HG03175 (cell line): ENCODE data around the gene KLF4.
"Not testable (repeated sequence)": the region's sequence is repeated elsewhere in the genome, so short reads cannot be mapped to it uniquely, and the experiment has no call there.

ENCODE experiments used
- ATAC-seq: cut with Tn5 transposase; IDR thresholded peaks from one replicate; pipeline ENCODE4 v1.9.1; 2021; ENCODE audit warnings: mild to moderate bottlenecking, moderate library complexity; ENCODE audit not compliant: unreplicated experiment

The KLF4 gene

GRCh38 chr9:107489687-107490605 is at the start of gene KLF4:
Gene KLF4 (minus strand): TSS chr9:107489769. CDS start chr9:107489172, 597 bp downstream.
- peak; percentile 73 for ATAC-seq

GRCh38 chr9:107536462-107536861 is 46.9 kb upstream of the KLF4 start:
- ATAC-seq = no peak

GRCh38 chr9:107534510-107535078 is 45.0 kb upstream of the KLF4 start:
- no peak for ATAC-seq

GRCh38 chr9:107530679-107531078 is 41.1 kb upstream of the KLF4 start:
- no peak for ATAC-seq

DNA sequence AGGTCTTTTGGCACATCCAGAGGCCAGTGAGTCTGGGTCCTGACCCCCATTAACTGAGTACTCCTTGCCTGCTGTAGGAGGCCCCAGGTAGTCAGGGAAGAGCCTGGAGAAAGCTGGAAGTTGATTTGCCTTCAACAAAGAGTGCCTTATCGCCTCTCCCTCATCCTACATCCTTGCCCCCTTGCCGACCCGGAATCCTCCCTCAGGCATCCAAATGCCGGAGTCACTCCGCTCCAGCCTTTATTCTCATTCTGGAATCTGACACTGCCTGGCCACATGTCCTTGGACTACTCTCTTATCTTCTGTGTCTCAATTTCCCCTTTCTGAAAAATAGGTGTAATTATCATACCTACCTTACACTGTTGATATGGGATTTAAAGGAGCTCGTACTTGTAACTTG is 39.1 kb upstream of the KLF4 start:
- no peak for ATAC-seq

DNA sequence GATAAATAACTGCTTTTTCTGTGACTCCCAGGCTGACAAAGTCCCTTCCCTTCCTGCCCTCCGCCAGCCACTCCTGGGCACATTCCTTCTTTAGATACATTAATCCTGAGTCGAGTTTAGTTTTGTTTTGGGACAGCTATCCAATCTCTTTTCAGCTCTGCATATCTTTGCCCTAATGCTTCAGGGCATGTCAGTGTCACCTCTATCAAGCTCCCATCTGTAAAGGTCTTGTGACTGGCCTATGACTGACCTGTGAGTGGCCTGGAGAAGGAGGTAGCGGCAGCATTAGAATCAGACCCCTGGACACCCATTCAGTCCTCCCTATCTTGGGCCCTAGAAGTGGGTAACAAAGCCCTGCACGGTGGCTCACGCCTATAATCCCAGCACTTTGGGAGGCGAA is 34.0 kb upstream of the KLF4 start:
- ATAC-seq = no peak

DNA sequence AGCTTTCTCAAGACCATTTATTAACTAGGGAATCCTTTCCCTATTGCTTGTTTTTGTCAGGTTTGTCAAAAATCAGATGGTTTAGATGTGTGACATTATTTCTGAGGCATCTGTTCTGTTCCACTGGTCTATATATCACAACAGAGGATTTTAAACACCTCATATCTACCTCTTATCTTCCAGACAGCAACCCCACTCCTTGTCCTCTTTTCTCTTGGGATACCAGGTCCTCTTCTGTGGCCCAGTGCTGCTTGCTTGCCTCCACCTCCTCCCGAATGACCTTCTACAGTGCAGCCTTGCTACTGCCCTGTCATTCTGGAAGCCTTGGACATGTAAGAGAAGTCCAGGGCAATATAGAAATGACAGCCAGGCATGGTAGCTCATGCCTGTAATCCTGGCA is 30.6 kb upstream of the KLF4 start:
- ATAC-seq = no peak

DNA sequence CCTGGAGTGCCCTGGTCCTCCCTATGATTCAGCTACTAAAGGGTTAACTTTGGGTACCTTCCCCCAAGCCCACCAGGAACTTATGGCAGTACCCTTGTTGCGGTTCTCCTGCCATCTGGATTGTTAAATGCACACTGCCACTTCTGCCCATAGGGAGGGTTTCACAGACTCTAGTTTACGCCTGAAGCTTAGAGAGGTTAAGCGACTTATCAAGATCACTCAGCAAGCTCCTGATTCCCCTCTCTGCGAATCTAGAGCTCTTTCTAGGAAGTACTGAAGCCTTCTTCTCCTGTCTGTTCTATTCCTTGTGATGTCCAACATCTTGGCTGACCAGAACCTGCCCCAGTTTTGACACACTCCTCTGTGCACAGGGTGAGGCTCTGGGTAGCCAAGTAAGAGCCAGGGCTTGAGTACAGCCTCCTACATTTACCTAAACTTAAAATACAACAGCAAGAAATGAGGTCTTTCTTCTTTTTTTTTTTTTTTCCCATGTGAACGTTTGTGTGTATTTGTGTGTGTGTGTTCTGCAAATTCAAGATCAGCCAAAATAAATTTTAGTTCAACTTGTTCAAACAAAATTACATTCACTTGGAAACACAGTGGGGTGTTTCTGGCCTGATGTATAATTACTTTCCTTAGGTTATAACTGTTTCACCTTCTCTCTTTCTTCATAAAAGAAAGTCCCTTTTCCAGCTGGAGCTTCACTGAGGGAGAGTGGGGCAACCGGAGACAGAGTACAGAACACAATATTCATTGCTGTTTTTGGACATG is 28.7 kb upstream of the KLF4 start:
- no peak for ATAC-seq

DNA sequence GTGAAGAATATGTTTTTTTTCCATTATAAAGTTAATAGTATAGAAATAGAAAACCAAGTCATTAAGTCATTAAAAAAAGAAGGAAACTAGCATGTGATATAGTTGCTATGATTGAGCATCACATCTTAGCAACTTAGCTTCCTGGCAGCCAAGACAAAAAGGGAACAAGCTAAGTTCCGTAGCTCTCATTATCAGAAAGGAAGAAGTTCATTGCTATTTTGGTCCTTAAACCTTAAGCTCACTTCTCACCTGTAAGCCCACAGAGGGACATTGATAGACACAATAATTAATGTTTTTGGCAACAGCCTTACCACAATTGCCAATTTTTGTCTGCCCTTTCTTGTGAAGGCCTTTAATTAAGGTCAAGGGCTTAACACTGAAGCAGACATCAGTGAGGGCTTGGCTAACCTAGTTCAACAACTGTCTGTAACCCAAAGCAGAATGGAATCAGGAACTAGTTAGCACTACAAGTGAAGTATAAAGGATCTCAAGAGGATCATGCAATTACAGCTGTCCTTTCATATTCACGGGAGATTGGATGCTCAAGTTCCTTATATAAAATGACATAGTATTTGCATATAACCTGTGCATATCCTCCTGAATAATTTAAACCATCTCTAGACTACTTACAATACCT is 24.0 kb upstream of the KLF4 start:
- no peak for ATAC-seq

DNA sequence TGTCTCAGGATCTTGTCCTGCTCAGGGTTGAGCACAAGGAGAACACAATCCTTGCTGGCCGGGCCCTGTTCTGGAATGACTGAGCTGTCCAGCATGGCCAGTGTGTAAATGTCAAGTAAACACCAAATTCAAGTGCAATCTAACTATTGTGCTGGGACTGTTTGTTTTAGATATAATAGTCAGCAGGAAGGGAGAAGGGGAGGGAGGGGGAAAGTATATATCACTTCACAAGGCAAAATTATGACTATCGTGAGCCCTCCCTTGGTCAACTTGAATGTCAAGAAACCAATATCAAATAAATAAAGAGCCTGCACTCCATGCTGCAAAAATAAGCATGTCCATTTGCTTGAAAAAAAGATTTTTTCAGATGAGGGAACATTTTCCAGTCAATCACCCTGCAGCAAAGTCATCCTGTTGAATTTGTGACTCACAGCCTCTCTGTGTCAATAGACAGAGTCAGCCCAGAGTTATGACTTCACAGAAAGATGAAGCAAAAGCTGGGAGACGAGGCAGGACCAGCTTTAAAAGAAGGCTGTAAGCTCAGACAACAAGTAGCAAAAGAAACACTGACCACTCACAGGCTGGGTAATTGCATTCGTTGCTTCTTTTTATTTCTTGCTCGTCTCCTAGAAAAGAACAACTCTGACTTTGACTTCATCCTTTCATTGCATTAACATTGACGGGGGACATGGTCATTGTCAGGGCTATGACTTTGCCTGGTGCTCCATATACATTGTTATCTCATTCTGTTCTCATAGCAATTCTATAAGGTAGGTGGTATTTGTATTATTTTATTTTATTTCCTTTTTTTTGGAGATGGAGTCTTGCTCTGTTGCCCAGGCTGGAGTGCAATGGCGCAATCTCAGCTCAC is 15.3 kb upstream of the KLF4 start:
- no peak for ATAC-seq

GRCh38 chr9:107502464-107502863 is 12.9 kb upstream of the KLF4 start:
- no peak for ATAC-seq

DNA sequence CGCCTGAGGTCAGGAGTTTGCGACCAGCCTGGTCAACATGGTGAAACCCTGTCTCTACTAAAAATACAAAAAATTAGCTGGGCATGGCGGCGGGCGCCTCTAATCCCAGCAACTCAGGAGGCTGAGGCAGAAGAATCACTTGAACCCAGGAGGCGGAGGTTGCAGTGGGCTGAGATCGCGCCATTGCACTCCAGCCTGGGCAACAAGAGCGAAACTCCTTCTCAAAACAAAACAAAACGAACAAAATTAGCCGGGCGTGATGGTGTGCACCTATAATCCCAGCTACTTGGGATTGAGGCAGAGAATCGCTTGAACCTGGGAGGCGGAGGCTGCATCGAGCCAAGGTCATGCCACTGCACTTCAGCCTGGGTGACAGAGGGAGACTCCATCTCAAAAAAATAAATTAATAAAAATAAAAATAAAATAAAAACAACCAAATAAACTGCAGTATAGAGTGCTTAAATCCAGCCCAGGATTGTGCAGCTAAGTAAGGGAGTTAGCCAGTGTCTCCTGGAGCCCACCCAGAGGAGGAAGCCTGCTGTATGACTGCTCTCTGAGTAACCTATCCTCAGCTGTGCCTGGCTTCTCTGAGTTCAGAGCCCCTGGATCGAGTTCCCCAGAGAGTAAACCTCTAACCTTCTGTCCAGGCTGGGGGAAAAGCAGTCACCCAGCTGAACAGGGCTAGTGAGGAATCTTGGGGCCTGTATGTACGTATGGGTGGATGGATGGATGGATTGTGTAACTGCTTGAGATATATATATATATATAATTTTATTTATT is 11.0 kb upstream of the KLF4 start:
- not testable (repeated sequence) for ATAC-seq

DNA sequence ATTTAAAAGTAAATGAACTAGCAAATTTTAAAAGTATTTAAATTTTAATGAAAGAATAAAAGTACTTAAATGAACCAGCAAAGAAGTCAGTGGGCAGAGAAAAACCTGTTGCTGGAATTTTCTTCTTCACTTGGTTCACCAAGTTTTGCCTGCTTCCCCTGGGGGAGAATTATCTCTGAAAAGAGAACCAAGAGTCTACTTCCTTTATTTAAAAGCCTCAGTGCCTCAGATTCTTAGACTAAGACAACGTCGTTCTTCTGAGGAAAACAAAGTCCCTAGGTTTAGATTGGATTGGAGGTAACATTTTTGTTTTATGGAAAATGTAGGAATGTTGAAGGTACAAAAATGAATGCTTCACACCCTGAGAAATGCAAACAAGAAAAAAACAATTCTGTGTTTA is 7.4 kb upstream of the KLF4 start:
- ATAC-seq = no peak

GRCh38 chr9:107492381-107492970 is 2.9 kb upstream of the KLF4 start:
- ATAC-seq = no peak

DNA sequence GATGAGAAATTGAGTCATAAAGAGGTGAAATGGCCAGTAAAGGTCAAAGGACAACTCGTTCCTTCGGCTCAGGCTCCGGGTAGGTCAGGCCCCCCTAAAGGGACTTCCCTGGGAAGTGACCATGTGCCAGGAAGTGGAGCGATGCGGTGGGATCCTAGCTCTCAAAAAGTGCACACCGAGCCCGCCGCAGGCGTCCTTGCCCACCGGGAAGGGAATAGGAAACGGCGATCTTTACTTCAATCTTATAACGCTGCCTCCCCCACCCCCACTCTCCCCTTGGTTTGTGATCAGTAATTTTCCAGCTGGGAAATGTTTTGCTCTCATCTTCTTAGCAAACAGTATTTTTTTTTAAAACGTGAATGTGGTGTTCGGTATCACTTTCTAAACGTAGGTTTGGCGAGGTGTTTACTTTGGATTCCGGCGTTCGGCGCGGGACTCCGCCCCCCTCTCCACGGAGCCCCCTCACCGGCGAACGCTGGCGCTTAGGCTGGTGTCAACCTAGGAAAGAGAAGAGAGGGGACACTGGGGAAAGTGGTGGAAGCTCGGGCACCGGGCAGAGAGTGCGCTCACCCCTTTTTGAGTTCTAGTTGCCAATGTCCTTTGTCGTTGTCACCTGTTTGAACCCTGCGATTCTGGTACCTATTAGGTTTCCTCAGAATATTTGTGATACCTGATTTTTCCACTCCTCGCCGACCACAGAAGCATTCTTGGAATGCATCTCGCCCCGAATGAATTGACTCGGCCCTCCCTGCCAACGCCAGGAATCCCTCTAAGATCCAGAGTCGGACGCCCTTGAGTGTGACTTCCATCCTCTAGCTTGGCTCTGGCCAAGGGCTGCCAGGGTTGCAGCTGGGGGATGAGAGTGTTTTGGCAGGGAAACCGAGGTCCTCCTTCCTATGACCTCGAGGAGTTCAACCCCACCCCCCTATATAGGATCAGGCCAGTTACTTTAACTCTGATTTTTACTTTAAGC is 1.8 kb upstream of the KLF4 start:
- ATAC-seq = no peak

- ATAC-seq = not testable (repeated sequence)
Measured at GRCh38 chr9:107490606-107490970, 1.0 kb upstream of the KLF4 start.

DNA sequence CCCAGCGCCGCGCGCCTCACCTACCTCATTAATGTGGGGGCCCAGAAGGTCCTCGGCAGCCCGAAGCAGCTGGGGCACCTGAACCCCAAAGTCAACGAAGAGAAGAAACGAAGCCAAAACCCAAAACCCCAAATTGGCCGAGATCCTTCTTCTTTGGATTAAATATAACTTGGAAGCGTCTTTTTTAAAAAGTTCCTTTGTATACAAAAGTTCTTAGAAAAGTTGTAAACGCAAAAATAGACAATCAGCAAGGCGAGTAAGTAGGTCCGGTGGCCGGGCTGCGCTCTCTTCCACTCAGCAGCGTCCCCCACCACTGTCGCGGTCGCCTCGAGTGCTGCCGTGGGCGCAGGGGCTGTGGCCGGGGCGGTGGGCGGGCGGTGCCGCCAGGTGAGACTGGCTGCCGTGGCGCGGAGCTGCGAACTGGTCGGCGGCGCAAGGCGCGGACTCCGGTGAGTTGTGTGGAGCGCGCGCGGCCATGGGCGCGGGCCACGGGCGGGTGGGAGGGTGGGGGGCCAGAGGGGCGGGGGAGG is 360 bp downstream of the KLF4 start:
- peak; percentile 22 for ATAC-seq
